Islet of Langerhans (tissue), 1 donor: Measurements from ENCODE around the gene PC.

Experiments used
- FAIRE-seq: peaks from one replicate; lab custom pipeline; 2011; peaks lifted over from hg19 to GRCh38; lab: Jason Lieb, UNC

PC gene

GRCh38 chr11:66883016-66883965, 74.9 kb downstream of the PC start:
- FAIRE-seq: no peak

GRCh38 chr11:66882561-66883015, 75.6 kb downstream of the PC start:
- FAIRE-seq: no peak

GRCh38 chr11:66881927-66882452, 76.2 kb downstream of the PC start:
- FAIRE-seq: no peak

GRCh38 chr11:66881451-66881835, 76.7 kb downstream of the PC start:
- FAIRE-seq: no peak

- no peak for FAIRE-seq
These were observed 77.4 kb downstream of the PC start for GRCh38 chr11:66880496-66881450.

- no peak for FAIRE-seq
These were observed 78.2 kb downstream of the PC start for GRCh38 chr11:66879999-66880398.

- FAIRE-seq: no peak
These were observed 78.6 kb downstream of the PC start for GRCh38 chr11:66879583-66879982.

GRCh38 chr11:66879000-66879399, 79.2 kb downstream of the PC start:
- no peak for FAIRE-seq

- FAIRE-seq: no peak
These were observed 79.7 kb downstream of the PC start for GRCh38 chr11:66878474-66878873.

GRCh38 chr11:66877588-66878385, 80.4 kb downstream of the PC start:
- no peak for FAIRE-seq

GRCh38 chr11:66875378-66875777, 82.8 kb downstream of the PC start:
- no peak for FAIRE-seq

- no peak for FAIRE-seq
These were observed 84.0 kb downstream of the PC start for GRCh38 chr11:66874232-66874631.

GRCh38 chr11:66871521-66871901, 86.7 kb downstream of the PC start:
- FAIRE-seq: no peak

GRCh38 chr11:66870616-66871520, 87.3 kb downstream of the PC start:
- FAIRE-seq: no peak

- FAIRE-seq: no peak
These were observed 88.1 kb downstream of the PC start for GRCh38 chr11:66870131-66870530.

GRCh38 chr11:66869567-66869870, 88.7 kb downstream of the PC start:
- no peak for FAIRE-seq

- FAIRE-seq: no peak
These were observed 89.2 kb downstream of the PC start for GRCh38 chr11:66868726-66869566.

- no peak for FAIRE-seq
These were observed 90.0 kb downstream of the PC start for GRCh38 chr11:66868082-66868725.

- no peak for FAIRE-seq
These were observed 90.7 kb downstream of the PC start for GRCh38 chr11:66867425-66868040.
